Measurements from ENCODE around the gene CASR. TPM values are rescaled to one million over a fixed set of nuclear protein-coding genes. Genes with fewer than 3 reads are reported as not detected.

Gene CASR
- total RNA-seq, 4 donors from 2014 or later: not detected

DNA sequence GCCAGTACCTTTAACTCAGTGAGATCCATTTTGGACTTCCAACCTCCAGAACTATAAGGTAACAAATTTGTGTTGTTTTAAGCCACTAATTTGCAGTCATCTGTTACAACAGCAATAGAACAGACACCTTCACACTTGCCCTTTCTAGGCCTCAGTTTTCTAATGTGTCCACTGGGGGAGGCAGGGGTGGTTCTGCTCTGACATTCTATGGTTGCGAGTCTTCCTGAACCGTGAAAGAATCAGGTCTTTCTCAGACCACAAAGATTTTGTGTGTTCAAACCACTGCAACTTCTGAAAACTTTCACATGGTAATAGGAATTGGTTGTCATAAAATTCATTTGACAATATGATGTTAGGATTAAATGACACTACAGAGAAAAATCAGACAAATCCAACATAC lies 114.8 kb downstream of the CASR start:
- no peak for TF ChIP-seq POLR2A (IDR thresholded peaks at IDR 0.05)
- TF ChIP-seq, protein P1, sequence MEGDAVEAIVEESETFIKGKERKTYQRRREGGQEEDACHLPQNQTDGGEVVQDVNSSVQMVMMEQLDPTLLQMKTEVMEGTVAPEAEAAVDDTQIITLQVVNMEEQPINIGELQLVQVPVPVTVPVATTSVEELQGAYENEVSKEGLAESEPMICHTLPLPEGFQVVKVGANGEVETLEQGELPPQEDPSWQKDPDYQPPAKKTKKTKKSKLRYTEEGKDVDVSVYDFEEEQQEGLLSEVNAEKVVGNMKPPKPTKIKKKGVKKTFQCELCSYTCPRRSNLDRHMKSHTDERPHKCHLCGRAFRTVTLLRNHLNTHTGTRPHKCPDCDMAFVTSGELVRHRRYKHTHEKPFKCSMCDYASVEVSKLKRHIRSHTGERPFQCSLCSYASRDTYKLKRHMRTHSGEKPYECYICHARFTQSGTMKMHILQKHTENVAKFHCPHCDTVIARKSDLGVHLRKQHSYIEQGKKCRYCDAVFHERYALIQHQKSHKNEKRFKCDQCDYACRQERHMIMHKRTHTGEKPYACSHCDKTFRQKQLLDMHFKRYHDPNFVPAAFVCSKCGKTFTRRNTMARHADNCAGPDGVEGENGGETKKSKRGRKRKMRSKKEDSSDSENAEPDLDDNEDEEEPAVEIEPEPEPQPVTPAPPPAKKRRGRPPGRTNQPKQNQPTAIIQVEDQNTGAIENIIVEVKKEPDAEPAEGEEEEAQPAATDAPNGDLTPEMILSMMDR (IDR thresholded peaks at IDR 0.05 in 4 of 5, conservative IDR thresholded peaks at IDR 0.05 in 1 of 5): no peak
- no peak for ATAC-seq
- H3K4me1 ChIP-seq: no peaks in the 10 kb centered on the region
- DNase-seq: no peak
- no peak overlapping the region for H3K27ac ChIP-seq
- H3K36me3 ChIP-seq: no peaks in the 10 kb centered on the region
- H3K4me3 ChIP-seq: no peak overlapping the region
- no peaks in the 10 kb centered on the region for H3K27me3 ChIP-seq
- in situ Hi-C loops (cut with MboI; ENCODE audit: low sequenced_read_pairs in 4 of 4): no loop called here
- intact Hi-C loops (cut with DNase I; ENCODE audit: low total_unique reads): no loop called here
- H3K9me3 ChIP-seq: no peaks in the 10 kb centered on the region

DNA sequence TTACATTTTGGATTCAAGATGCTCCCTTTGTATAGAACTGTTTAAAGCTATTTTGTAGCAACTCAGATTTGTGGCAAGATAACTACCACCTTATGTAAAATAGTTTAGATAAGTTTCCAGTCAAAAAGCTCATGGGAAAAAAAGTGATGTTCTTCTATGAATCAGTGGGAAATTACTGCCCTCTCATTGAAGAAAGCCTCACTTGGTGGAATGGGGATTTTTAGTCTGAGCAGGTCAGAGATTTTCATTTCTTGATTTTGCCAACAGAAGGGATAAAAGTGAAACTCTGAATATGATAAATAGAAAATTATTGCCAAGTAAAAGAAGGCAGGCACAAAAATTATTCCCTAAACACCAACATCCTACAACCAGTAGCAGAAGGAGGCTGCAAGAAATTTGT lies 115.7 kb downstream of the CASR start:
- H3K9me3 ChIP-seq: no peaks in the 10 kb centered on the region
- DNase-seq (no peak), ATAC-seq (no peak)
- H3K36me3 ChIP-seq: no peaks in the 10 kb centered on the region
- in situ Hi-C loops (cut with MboI; ENCODE audit: low sequenced_read_pairs in 4 of 4): no loop called here
- intact Hi-C loops (cut with DNase I; ENCODE audit: low total_unique reads): no loop called here
- no peak for TF ChIP-seq POLR2A (IDR thresholded peaks at IDR 0.05)
- TF ChIP-seq, protein P1 (IDR thresholded peaks at IDR 0.05 in 4 of 5, conservative IDR thresholded peaks at IDR 0.05 in 1 of 5): no peak
- H3K27me3 ChIP-seq: no peaks in the 10 kb centered on the region
- no peak overlapping the region for H3K27ac ChIP-seq
- H3K4me1 ChIP-seq: no peaks in the 10 kb centered on the region
- H3K4me3 ChIP-seq: no peak overlapping the region

DNA sequence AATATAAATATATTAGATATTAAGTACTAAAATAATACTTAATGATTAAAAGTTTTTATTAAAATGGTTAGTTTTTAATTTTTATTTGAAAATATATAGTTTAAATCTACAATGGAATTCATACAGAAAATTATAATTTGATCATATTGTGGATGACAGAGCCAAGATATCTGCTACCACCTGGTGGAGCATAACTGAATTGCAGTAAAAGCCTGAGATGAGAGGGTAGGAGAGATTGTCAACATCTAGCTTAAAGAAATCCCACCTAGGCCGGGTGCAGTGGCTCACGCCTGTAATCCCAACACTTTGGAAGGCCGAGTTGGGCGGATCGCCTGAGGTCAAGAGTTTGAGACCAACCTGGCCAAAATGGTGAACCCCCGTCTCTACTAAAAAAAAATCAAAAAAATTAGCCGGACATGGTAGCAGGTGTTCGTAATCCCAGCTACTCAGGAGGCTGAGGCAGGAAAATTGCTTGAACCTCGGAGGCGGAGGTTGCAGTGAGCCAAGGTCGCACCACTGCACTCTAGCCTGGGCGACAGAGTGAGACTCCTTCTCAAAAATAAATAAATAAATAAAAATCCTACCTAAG lies 116.5 kb downstream of the CASR start:
- no peaks in the 10 kb centered on the region for H3K36me3 ChIP-seq
- in situ Hi-C loops (cut with MboI; ENCODE audit: low sequenced_read_pairs in 4 of 4): no loop called here
- H3K4me3 ChIP-seq: no peak overlapping the region
- ATAC-seq (no peak), DNase-seq (no peak)
- TF ChIP-seq, protein P1 (IDR thresholded peaks at IDR 0.05 in 4 of 5, conservative IDR thresholded peaks at IDR 0.05 in 1 of 5): peak in 1 of 5 experiments; percentile 21
- no peak for TF ChIP-seq POLR2A (IDR thresholded peaks at IDR 0.05)
- H3K27ac ChIP-seq: no peak overlapping the region
- intact Hi-C loops (cut with DNase I; ENCODE audit: low total_unique reads): no loop called here
- no peaks in the 10 kb centered on the region for H3K27me3 ChIP-seq
- no peaks in the 10 kb centered on the region for H3K9me3 ChIP-seq
- H3K4me1 ChIP-seq: no peaks in the 10 kb centered on the region

DNA sequence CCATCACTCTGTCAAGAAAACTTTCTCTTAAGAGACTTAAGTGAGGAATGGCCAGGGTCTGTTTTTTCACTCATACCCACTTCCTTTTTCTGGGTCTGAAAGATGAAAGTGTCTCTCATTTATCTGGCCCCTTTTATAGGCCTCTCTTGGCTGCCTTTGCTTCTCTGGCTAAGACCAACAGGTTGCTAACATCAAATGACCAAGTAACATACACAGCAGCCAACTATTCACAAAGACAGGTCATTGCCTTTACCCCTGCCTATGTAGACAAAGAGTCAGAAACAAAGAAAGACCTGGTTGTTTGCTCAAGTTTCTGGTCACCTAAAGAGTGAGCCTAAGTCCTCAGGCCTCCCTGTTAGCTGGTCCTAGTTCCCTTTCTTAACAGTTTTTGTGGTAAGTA lies 117.6 kb downstream of the CASR start:
- H3K4me3 ChIP-seq: no peak overlapping the region
- no peaks in the 10 kb centered on the region for H3K4me1 ChIP-seq
- DNase-seq (no peak), ATAC-seq (no peak)
- TF ChIP-seq, protein P1 (IDR thresholded peaks at IDR 0.05 in 4 of 5, conservative IDR thresholded peaks at IDR 0.05 in 1 of 5): no peak
- no peak for TF ChIP-seq POLR2A (IDR thresholded peaks at IDR 0.05)
- no peaks in the 10 kb centered on the region for H3K36me3 ChIP-seq
- no peak overlapping the region for H3K27ac ChIP-seq
- intact Hi-C loops (cut with DNase I; ENCODE audit: low total_unique reads): no loop called here
- no peaks in the 10 kb centered on the region for H3K9me3 ChIP-seq
- H3K27me3 ChIP-seq: no peaks in the 10 kb centered on the region
- in situ Hi-C loops (cut with MboI; ENCODE audit: low sequenced_read_pairs in 4 of 4): no loop called here
